Measurements from ENCODE around the gene MYMK.

GRCh38 chr9:133475292-133476012 lies 49.3 kb downstream of the MYMK start:
- TF ChIP-seq CTCF (IDR thresholded peaks at IDR 0.05) (no peak), POLR2A (IDR thresholded peaks at IDR 0.05) (no peak)

Data from uterus (tissue), 2 donors.